SU-DHL-6 (cell line): Measurements from ENCODE around the gene LANCL1.
"Not testable (repeated sequence)": the region's sequence is repeated elsewhere in the genome, so short reads cannot be mapped to it uniquely, and the experiment has no call there.

Source experiments
- H2AFZ ChIP-seq: fragments of 200-600 bp; sonication (generic); 2 replicates; pipeline ENCODE4 v1.6.1; 2014; ENCODE audit warnings: low read depth, mild to moderate bottlenecking, moderate library complexity, mixed read lengths, antibody characterized with exemption, low read length; ENCODE audit not compliant: severe bottlenecking
- H3F3A ChIP-seq: fragments of 200-600 bp; shearing (Covaris generic); 2 replicates; pipeline ENCODE4 v1.6.0; 2016; ENCODE audit warnings: antibody characterized with exemption, mild to moderate bottlenecking; ENCODE audit not compliant: insufficient read depth
- H3K27ac ChIP-seq: fragments of 200-600 bp; sonication (generic); 2 replicates; pipeline ENCODE4 v1.5.1; 2016; ENCODE audit warnings: low read depth, mild to moderate bottlenecking, low read length, moderate library complexity, mixed read lengths
- H3K27me3 ChIP-seq: fragments of 200-600 bp; sonication (generic), shearing (Covaris generic); 2 replicates; pipeline ENCODE4 v1.6.0; 2014; ENCODE audit warnings: mild to moderate bottlenecking, low read length
- H3K36me3 ChIP-seq: fragments of 200-600 bp; sonication (generic); 2 replicates; pipeline ENCODE4 v1.6.1; 2014; ENCODE audit warnings: mild to moderate bottlenecking, low read length, mixed read lengths
- H3K4me2 ChIP-seq: fragments of 300-600, 200-600 bp; shearing (Covaris generic), sonication (generic); 2 replicates; pipeline ENCODE4 v1.6.0; 2014; ENCODE audit warnings: low read length, low read depth, mild to moderate bottlenecking; ENCODE audit not compliant: poor library complexity, severe bottlenecking
- H3K4me3 ChIP-seq: fragments of 200-600 bp; sonication (generic); 2 replicates; pipeline ENCODE4 v1.5.1; 2014; ENCODE audit warnings: antibody characterized with exemption, low read length, mild to moderate bottlenecking, mixed read lengths; ENCODE audit not compliant: insufficient read depth, poor library complexity, severe bottlenecking
- H3K79me2 ChIP-seq: fragments of 200-600 bp; sonication (generic); 2 replicates; pipeline ENCODE4 v1.6.1; 2014; ENCODE audit warnings: mild to moderate bottlenecking, low read length, moderate library complexity; ENCODE audit not compliant: insufficient read depth
- H3K9ac ChIP-seq: fragments of 200-600 bp; sonication (generic); 2 replicates; pipeline ENCODE4 v1.7.0; 2014; ENCODE audit warnings: mild to moderate bottlenecking, low read length
- H3K9me2 ChIP-seq: fragments of 200-600 bp; sonication (generic); replicated peaks from 2 replicates; pipeline ENCODE4 v1.6.1; 2014; ENCODE audit warnings: low read length; ENCODE audit not compliant: insufficient read depth
- H3K9me3 ChIP-seq: fragments of 200-600 bp; sonication (generic); 2 replicates; pipeline ENCODE4 v1.6.1; 2014; ENCODE audit warnings: low read length, mixed read lengths; ENCODE audit not compliant: insufficient read depth
- H4K20me1 ChIP-seq: fragments of 200-600 bp; sonication (generic); 2 replicates; pipeline ENCODE4 v1.6.1; 2014; ENCODE audit warnings: low read depth, mild to moderate bottlenecking, antibody characterized with exemption, low read length, moderate library complexity, mixed read lengths
- CTCF ChIP-seq: fragments of 200-600 bp; sonication (generic); IDR thresholded peaks from one replicate; pipeline ENCODE4 v1.5.1; 2017; ENCODE audit warnings: antibody characterized with exemption, mild to moderate bottlenecking, low read length, moderate library complexity; ENCODE audit not compliant: insufficient read depth, poor library complexity, severe bottlenecking
- EZH2phosphoT487 ChIP-seq: fragments of 200-600 bp; sonication (generic), shearing (Covaris generic); conservative IDR thresholded peaks from 2 replicates; pipeline ENCODE4 v1.6.1; 2018; ENCODE audit warnings: mild to moderate bottlenecking, antibody characterized with exemption, low read length, moderate library complexity, mixed read lengths

The LANCL1 gene

GRCh38 chr2:210428393-210429179 is 48.0 kb downstream of the LANCL1 start:
- Histone ChIP-seq H3K4me3 (no peak overlapping the region), H4K20me1 (no peaks in the 10 kb centered on the region)

GRCh38 chr2:210427309-210427708 is 49.2 kb downstream of the LANCL1 start:
- not testable (repeated sequence) for H4K20me1 ChIP-seq, H3K4me2 ChIP-seq, H3F3A ChIP-seq, H3K27me3 ChIP-seq, H3K9me2 ChIP-seq, H3K4me3 ChIP-seq, H3K79me2 ChIP-seq, H2AFZ ChIP-seq, H3K9me3 ChIP-seq, H3K36me3 ChIP-seq, H3K27ac ChIP-seq, H3K9ac ChIP-seq

More at GRCh38 chr2:210428393-210429179, 48.0 kb downstream of the LANCL1 start:
- H3K27ac ChIP-seq = no peak overlapping the region
- no peaks in the 10 kb centered on the region for H3K9me3 ChIP-seq
- H3K36me3 ChIP-seq = no peaks in the 10 kb centered on the region; the same call in 1 of the 2 replicates
- no peaks in the 10 kb centered on the region for H3K9me2 ChIP-seq
- no peaks in the 10 kb centered on the region for H3K27me3 ChIP-seq
- no peak overlapping the region for H3K4me2 ChIP-seq
- no peaks in the 10 kb centered on the region for H3K79me2 ChIP-seq
- H3F3A ChIP-seq = no peaks in the 10 kb centered on the region
- H3K9ac ChIP-seq = no peak overlapping the region
- H2AFZ ChIP-seq = no peak overlapping the region
- TF ChIP-seq CTCF (no peak), EZH2phosphoT487 (no peak)

- no peak overlapping the region for H3K27ac ChIP-seq
- H3K4me2 ChIP-seq = no peak overlapping the region
- H3F3A ChIP-seq = no peaks in the 10 kb centered on the region
- H3K4me3 ChIP-seq = no peak overlapping the region
- TF ChIP-seq EZH2phosphoT487 (no peak), CTCF (no peak)
- no peak overlapping the region for H2AFZ ChIP-seq
- no peaks in the 10 kb centered on the region for H3K27me3 ChIP-seq
- H3K9me2 ChIP-seq = no peaks in the 10 kb centered on the region
- H4K20me1 ChIP-seq = no peaks in the 10 kb centered on the region
- H3K79me2 ChIP-seq = no peaks in the 10 kb centered on the region
- no peak overlapping the region for H3K9ac ChIP-seq
- H3K36me3 ChIP-seq = no peaks in the 10 kb centered on the region
- no peaks in the 10 kb centered on the region for H3K9me3 ChIP-seq
Observed at GRCh38 chr2:210422366-210422765, 54.2 kb downstream of the LANCL1 start.

GRCh38 chr2:210421916-210422315 is 54.6 kb downstream of the LANCL1 start:
- Histone ChIP-seq H3K79me2 (no peaks in the 10 kb centered on the region), H3K36me3 (no peaks in the 10 kb centered on the region), H3K4me3 (no peak overlapping the region), H3K4me2 (no peak overlapping the region), H3K27ac (no peak overlapping the region), H3K27me3 (no peaks in the 10 kb centered on the region), H2AFZ (no peak overlapping the region), H3F3A (no peaks in the 10 kb centered on the region), H4K20me1 (no peaks in the 10 kb centered on the region), H3K9me2 (no peaks in the 10 kb centered on the region), H3K9me3 (no peaks in the 10 kb centered on the region), H3K9ac (no peak overlapping the region)
- TF ChIP-seq EZH2phosphoT487 = no peak
- TF ChIP-seq CTCF = no peak
